Prostate gland (tissue), 2 donors: ENCODE data around the gene LANCL3. TPM values are rescaled to one million over a fixed set of nuclear protein-coding genes. Genes with fewer than 3 reads are reported as not detected.

Experiments used
- DNase-seq: peaks from one replicate; pipeline ENCODE4 v3.0.0-alpha.2; 2019; ENCODE audit warnings: low spot score
- H3K27ac ChIP-seq, 2 donors: fragments of 200-600 bp; sonication (generic); 2 replicates each; pipeline ENCODE4 v1.5.1; 2017 to 2019
- H3K27me3 ChIP-seq: fragments of 200-600 bp; sonication (generic); replicated peaks from 2 replicates; pipeline ENCODE4 v1.5.1; 2019; ENCODE audit not compliant: insufficient read depth
- H3K36me3 ChIP-seq, 2 donors: fragments of 200-600 bp; sonication (generic); 1 replicate in 1 of 2; 2 replicates in 1 of 2; pipeline versions ENCODE4 v1.5.1 to v1.8.1; 2017 to 2019
- H3K4me1 ChIP-seq: fragments of 200-600 bp; sonication (generic); replicated peaks from 2 replicates; pipeline ENCODE4 v1.5.1; 2019
- H3K4me3 ChIP-seq, 2 donors: fragments of 200-600 bp; sonication (generic); 2 replicates each; pipeline ENCODE4 v1.5.1; 2017 to 2019
- H3K9me3 ChIP-seq: fragments of 200-600 bp; sonication (generic); 2 replicates; pipeline ENCODE4 v1.5.1; 2017
- CTCF ChIP-seq, 4 experiments: fragments of 200-600 bp in 2 of 4; fragments of 450-650 bp in 2 of 4; sonication (generic) in 2 of 4; IDR thresholded peaks; 1 replicate in 3 of 4; 2 replicates in 1 of 4; pipeline ENCODE4 v1.5.1; 2016 to 2019; ENCODE audit warnings: antibody characterized with exemption in 4 of 4, mild to moderate bottlenecking in 2 of 4, moderate library complexity in 2 of 4
- POLR2A ChIP-seq: fragments of 450-650 bp; IDR thresholded peaks from one replicate; pipeline ENCODE4 v1.6.1; 2016; ENCODE audit warnings: antibody characterized with exemption, mild to moderate bottlenecking
- POLR2AphosphoS5 ChIP-seq: sonication (generic); formaldehyde crosslinking; IDR thresholded peaks from one replicate; pipeline ENCODE4 v1.6.1; 2017; ENCODE audit warnings: antibody characterized with exemption
- WGBS: methylation state at CpG from one replicate; pipeline ENCODE4 v1.1.5; 2018; 5-methylcytosine and 5-hydroxymethylcytosine counted together
- intact Hi-C: fragments of 100-400 bp; cut with DNase I; formaldehyde crosslinking; loops from one replicate; pipeline ENCODE4 v1.14.2; 2022
- total RNA-seq, 2 donors: library from RNA; depleted of rRNA; stranded (reverse); fragments of >200 nt; gene quantifications; one replicate each; pipeline ENCODE4 v1.1.0, GENCODE V29; 2016

The LANCL3 gene
- total RNA-seq, 2 donors from 2014 or later, result 0.74 to 1.2 TPM

- Histone ChIP-seq H3K36me3 (no peaks in the 10 kb centered on the region), H3K27me3 (no peaks in the 10 kb centered on the region), H3K4me3 (no peak overlapping the region), H3K4me1 (no peaks in the 10 kb centered on the region), H3K9me3 (no peaks in the 10 kb centered on the region), H3K27ac (no peak overlapping the region)
- TF ChIP-seq POLR2A, result no peak
- no peak for TF ChIP-seq POLR2AphosphoS5
- intact Hi-C loops, result no loop called here
- DNase-seq, result no peak
These were observed 145.1 kb downstream of the LANCL3 start for GRCh38 chrX:37716602-37717001.

GRCh38 chrX:37717708-37718107 is 146.2 kb downstream of the LANCL3 start:
- no peaks in the 10 kb centered on the region for H3K27me3 ChIP-seq
- intact Hi-C loops, result no loop called here
- no peak overlapping the region for H3K27ac ChIP-seq
- DNase-seq, result no peak
- TF ChIP-seq POLR2AphosphoS5 (no peak), POLR2A (no peak), CTCF (IDR thresholded peaks at IDR 0.05) (no peak)
- H3K36me3 ChIP-seq, result no peaks in the 10 kb centered on the region
- no peak overlapping the region for H3K4me3 ChIP-seq
- no peaks in the 10 kb centered on the region for H3K9me3 ChIP-seq
- H3K4me1 ChIP-seq, result no peaks in the 10 kb centered on the region
- WGBS, result 48% methylated on average over 1 of the region's 1 CpG

GRCh38 chrX:37722595-37722994 is 151.1 kb downstream of the LANCL3 start:
- no peak overlapping the region for H3K4me3 ChIP-seq
- H3K36me3 ChIP-seq, result no peaks in the 10 kb centered on the region
- no peaks in the 10 kb centered on the region for H3K4me1 ChIP-seq
- no peaks in the 10 kb centered on the region for H3K9me3 ChIP-seq
- H3K27me3 ChIP-seq, result no peaks in the 10 kb centered on the region
- intact Hi-C loops, result no loop called here
- H3K27ac ChIP-seq, result no peak overlapping the region
- DNase-seq, result no peak
- TF ChIP-seq CTCF (IDR thresholded peaks at IDR 0.05) (no peak), POLR2AphosphoS5 (no peak), POLR2A (no peak)
- WGBS, result 85% methylated on average over 1 of the region's 1 CpG

GRCh38 chrX:37726346-37726745 is 154.9 kb downstream of the LANCL3 start:
- no peak overlapping the region for H3K4me3 ChIP-seq
- WGBS, result 86% methylated on average over 3 of the region's 3 CpGs
- TF ChIP-seq CTCF (IDR thresholded peaks at IDR 0.05) (no peak), POLR2A (no peak), POLR2AphosphoS5 (no peak)
- H3K4me1 ChIP-seq, result no peaks in the 10 kb centered on the region
- DNase-seq, result no peak
- intact Hi-C loops, result no loop called here
- no peaks in the 10 kb centered on the region for H3K36me3 ChIP-seq
- H3K9me3 ChIP-seq, result no peaks in the 10 kb centered on the region
- no peaks in the 10 kb centered on the region for H3K27me3 ChIP-seq
- H3K27ac ChIP-seq, result no peak overlapping the region

Other genes starting within 250 kb of the LANCL3 start
- gene PRRG1, start 222.3 kb upstream of the LANCL3 start, total RNA-seq, result 1 to 10 TPM; 3.7 to 5.0 TPM
- gene XK, start 114.1 kb downstream of the LANCL3 start, total RNA-seq, result 1 to 10 TPM; 2.6 to 3.2 TPM
- 1 to 10 TPM; 7.2 to 7.9 TPM for gene CYBB, start 208.4 kb downstream of the LANCL3 start, total RNA-seq